Esophagus muscularis mucosa (tissue), 4 donors: ENCODE results near the gene ZNF76. TPM values are rescaled to one million over a fixed set of nuclear protein-coding genes. Genes with fewer than 3 reads are reported as not detected.
"Not testable (repeated sequence)": the region's sequence is repeated elsewhere in the genome, so short reads cannot be mapped to it uniquely, and the experiment has no call there.

Source experiments
- DNase-seq: peaks from one replicate; pipeline ENCODE4 v3.0.0-alpha.2; 2017; ENCODE audit errors: extremely low spot score
- H3K27ac ChIP-seq, 4 donors: fragments of 200-600 bp; sonication (generic); replicated peaks in 1 of 4; 1 replicate in 3 of 4; 2 replicates in 1 of 4; pipeline ENCODE4 v1.5.1; 2016 to 2019; ENCODE audit warnings: mild to moderate bottlenecking in 1 of 4
- H3K27me3 ChIP-seq, 4 donors: fragments of 200-600 bp; sonication (generic); one replicate each; pipeline versions ENCODE4 v1.5.1 to v1.6.0; 2016 to 2019
- H3K36me3 ChIP-seq, 4 donors: fragments of 200-600 bp; sonication (generic); one replicate each; pipeline ENCODE4 v1.5.1; 2016 to 2019
- H3K4me1 ChIP-seq, 4 donors: fragments of 200-600 bp; sonication (generic); one replicate each; pipeline ENCODE4 v1.5.1; 2016 to 2019
- H3K4me3 ChIP-seq, 4 donors: fragments of 200-600 bp; sonication (generic); 1 replicate in 2 of 4; 2 replicates in 2 of 4; pipeline ENCODE4 v1.5.1; 2016 to 2019; ENCODE audit warnings: mild to moderate bottlenecking in 4 of 4, moderate library complexity in 1 of 4
- H3K9me3 ChIP-seq, 4 donors: fragments of 200-600 bp; sonication (generic); 1 replicate in 3 of 4; 2 replicates in 1 of 4; pipeline ENCODE4 v1.5.1; 2016 to 2019
- CTCF ChIP-seq, 3 experiments: fragments of 200-600 bp in 2 of 3; fragments of 450-650 bp in 1 of 3; sonication (generic) in 2 of 3; IDR thresholded peaks; one replicate each; pipeline ENCODE4 v1.5.1; 2017 to 2019; ENCODE audit warnings: antibody characterized with exemption in 3 of 3, mild to moderate bottlenecking in 2 of 3, moderate library complexity in 1 of 3
- EP300 ChIP-seq: sonication (generic); formaldehyde crosslinking; IDR thresholded peaks from one replicate; pipeline ENCODE4 v1.6.1; 2017; ENCODE audit warnings: antibody characterized with exemption
- POLR2A ChIP-seq: fragments of 450-650 bp; IDR thresholded peaks from one replicate; pipeline ENCODE4 v1.6.1; 2017; ENCODE audit warnings: antibody characterized with exemption, moderate library complexity, mild to moderate bottlenecking, low read depth
- POLR2AphosphoS5 ChIP-seq, 2 donors: sonication (generic); formaldehyde crosslinking; IDR thresholded peaks; one replicate each; pipeline ENCODE4 v1.6.1; 2017; ENCODE audit warnings: antibody characterized with exemption in 2 of 2
- WGBS: methylation state at CpG from one replicate; pipeline ENCODE4 v1.1.5; 2018; 5-methylcytosine and 5-hydroxymethylcytosine counted together
- intact Hi-C: fragments of 100-400 bp; cut with DNase I; formaldehyde crosslinking; loops from one replicate; pipeline ENCODE4 v1.15.1; 2023
- total RNA-seq, 4 donors: library from RNA; depleted of rRNA; stranded (reverse); fragments of >200 nt; gene quantifications; one replicate each; pipeline versions ENCODE4 v1.1.0 to v1.2.1, GENCODE V29; 2016

ZNF76 gene
- total RNA-seq, 4 donors from 2014 or later: 33.2 to 47.0 (median 36.2) TPM

DNA sequence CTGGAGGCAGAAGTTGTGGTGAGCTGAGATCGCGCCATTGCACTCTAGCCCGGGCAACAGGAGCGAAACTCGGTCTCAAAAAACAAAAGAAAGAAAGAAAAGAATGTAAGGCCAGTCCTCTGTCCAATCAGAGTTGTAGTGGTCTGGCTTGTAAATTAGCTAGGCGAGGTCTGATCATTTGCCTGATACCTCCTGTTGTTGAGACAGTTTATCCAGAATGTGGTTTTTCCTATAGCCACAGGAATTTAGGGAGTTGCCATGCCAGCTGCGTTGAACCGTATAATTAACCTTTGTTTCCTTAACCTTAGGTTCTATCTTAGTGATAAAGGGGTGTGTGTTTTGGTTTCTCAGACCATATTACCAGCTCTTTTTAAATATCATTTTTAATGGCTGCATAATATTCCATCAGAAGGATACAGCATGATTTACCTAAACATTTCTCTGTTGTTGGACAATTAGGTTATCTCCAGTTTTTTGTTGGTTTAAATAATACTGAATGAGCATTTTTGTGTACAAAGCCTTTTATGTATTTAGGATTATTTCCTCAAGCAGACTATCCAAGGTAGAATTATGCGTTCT is 71.1 kb downstream of the ZNF76 start:
- Histone ChIP-seq H3K4me1 (no peaks in the 10 kb centered on the region), H3K36me3 (no peaks in the 10 kb centered on the region), H3K4me3 (no peak overlapping the region), H3K9me3 (no peaks in the 10 kb centered on the region), H3K27ac (no peak overlapping the region), H3K27me3 (peaks cover 0 to 7% (median 0%) of the 10 kb centered on the region in 4 donors)
- intact Hi-C loops: no loop called here
- 96% methylated on average over 9 of the region's 9 CpGs for WGBS
- DNase-seq: no peak
- TF ChIP-seq EP300 (no peak), POLR2AphosphoS5 (IDR thresholded peaks at IDR 0.05) (no peak), CTCF (IDR thresholded peaks at IDR 0.05) (no peak), POLR2A (no peak)

DNA sequence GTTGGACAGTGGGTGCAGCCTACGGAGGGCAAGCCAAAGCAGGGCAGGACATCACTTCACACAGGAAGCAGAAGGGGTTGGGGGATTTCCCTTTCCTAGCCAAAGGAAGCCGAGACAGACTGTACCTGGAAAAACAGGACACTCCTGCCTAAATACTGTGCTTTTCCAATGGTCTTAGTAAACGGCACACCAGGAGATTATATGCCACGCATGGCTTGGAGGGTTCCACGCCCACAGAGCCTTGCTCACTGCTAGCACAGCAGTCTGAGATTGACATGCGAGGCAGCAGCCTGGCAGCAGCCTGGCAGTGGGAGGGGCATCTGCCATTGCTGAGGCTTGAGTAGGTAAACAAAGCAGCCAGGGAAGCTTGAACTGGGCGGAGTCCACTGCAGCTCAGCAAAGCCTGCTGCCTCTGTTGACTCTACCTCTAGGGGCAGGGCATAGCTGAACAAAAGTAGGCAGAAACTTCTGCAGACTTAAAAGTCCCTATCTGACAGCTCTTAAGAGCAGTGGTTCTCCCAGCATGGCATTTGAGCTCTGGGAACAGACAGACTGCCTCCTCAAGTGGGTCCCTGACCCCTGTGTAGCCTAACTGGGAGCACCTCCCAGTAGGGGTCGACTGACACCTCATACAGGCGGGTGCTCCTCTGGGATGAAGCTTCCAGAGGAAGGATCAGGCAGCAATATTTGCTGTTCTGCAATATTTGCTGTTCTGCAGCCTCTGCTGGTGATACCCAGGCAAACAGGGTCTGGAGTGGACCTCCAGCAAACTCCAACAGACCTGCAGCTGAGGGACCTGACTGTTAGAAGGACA is 72.7 kb downstream of the ZNF76 start:
- not testable (repeated sequence) for H3K4me3 ChIP-seq
- WGBS: 82% methylated on average over 8 of the region's 9 CpGs

GRCh38 chr6:35341557-35341956 is 82.0 kb downstream of the ZNF76 start:
- peaks cover 13 to 37% (median 30%) of the 10 kb centered on the region in 4 donors for H3K4me1 ChIP-seq
- no peak for TF ChIP-seq CTCF (IDR thresholded peaks at IDR 0.05)
- TF ChIP-seq POLR2AphosphoS5 (IDR thresholded peaks at IDR 0.05): no peak
- no peak for TF ChIP-seq EP300
- no peak for TF ChIP-seq POLR2A
- no peaks in the 10 kb centered on the region for H3K9me3 ChIP-seq
- intact Hi-C loops: loop anchor here (5.0 kb wide), 1 partner anchor 126 kb away; the partner anchor contains the start of gene RPL10A
- peaks cover 0 to 4% (median 0%) of the 10 kb centered on the region in 4 donors for H3K27me3 ChIP-seq
- WGBS: 90% methylated on average over 13 of the region's 13 CpGs
- DNase-seq: no peak
- no peak overlapping the region for H3K4me3 ChIP-seq
- H3K27ac ChIP-seq: no peak overlapping the region
- H3K36me3 ChIP-seq: peaks cover 0 to 7% (median 6%) of the 10 kb centered on the region in 4 donors

More for the DNA sequence above, 72.7 kb downstream of the ZNF76 start:
- intact Hi-C loops, H3K4me1 ChIP-seq, DNase-seq, H3K27ac ChIP-seq, H3K36me3 ChIP-seq, H3K27me3 ChIP-seq, H3K9me3 ChIP-seq: not testable (repeated sequence)

GRCh38 chr6:35342258-35343091 is 82.9 kb downstream of the ZNF76 start, which contains the start of gene PPARD:
Gene PPARD (plus strand): TSS chr6:35342558. CDS start chr6:35411088, 68,530 bp downstream.
- Histone ChIP-seq H3K27me3 (peaks cover 0 to 4% (median 0%) of the 10 kb centered on the region in 4 donors), H3K36me3 (peaks cover 0 to 16% (median 14%) of the 10 kb centered on the region in 4 donors), H3K4me1 (peaks cover 13 to 37% (median 30%) of the 10 kb centered on the region in 4 donors), H3K27ac (peak within 1 kb of the TSS; percentile 90 to 92 (median 90)), H3K4me3 (peak within 1 kb of the TSS; percentile 79 to 93 (median 83)), H3K9me3 (no peaks in the 10 kb centered on the region)
- TF ChIP-seq POLR2A (peak; percentile 72), POLR2AphosphoS5 (IDR thresholded peaks at IDR 0.05) (peak; percentile 91 to 93), CTCF (IDR thresholded peaks at IDR 0.05) (peak; percentile 98 to 100 (median 99)), EP300 (no peak)
- DNase-seq: peak; percentile 99
- WGBS: under 1% methylated on average over 13 of the region's 77 CpGs
- intact Hi-C loops: loop anchor here (1.0 to 5.0 kb wide), 3 partner anchors 72 to 125 kb away; partner anchors contain the start of gene RPL10A
